Stimulated activated CD8-positive, alpha-beta memory T cell treated with anti-CD3 and anti-CD28 coated beads, Interleukin-2, amount 100 ng/mL, for 1 hour (primary cell): ENCODE results near the gene TAF1A.

Source experiments
- DNase-seq, 2 donors: peaks; one replicate each; pipeline ENCODE4 v3.0.0-alpha.2; 2020; ENCODE audit warnings: low read depth in 2 of 2

TAF1A gene

GRCh38 chr1:222596696-222597095 lies 7.0 kb upstream of the TAF1A start:
- DNase-seq, result no peak

DNA sequence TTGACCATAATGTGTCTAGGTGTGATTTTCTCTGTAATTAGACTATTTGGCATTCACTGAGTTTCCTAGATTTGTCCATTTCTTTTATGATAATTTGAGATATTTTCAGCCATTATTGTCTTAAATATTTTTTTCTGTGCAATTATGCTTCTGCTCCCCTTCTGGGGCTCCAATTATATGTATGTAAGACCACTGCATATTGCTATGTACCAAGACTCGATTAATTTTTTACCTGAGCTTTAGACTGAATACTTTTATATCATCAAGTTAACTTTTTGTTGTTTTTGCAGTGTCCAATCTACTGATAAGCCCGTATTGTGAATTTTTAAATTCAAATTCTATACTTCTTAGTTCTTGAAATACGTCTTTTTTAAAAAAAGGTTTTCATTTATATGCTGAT lies 5.1 kb upstream of the TAF1A start:
- no peak for DNase-seq

GRCh38 chr1:222592171-222592570 lies 2.4 kb upstream of the TAF1A start:
- DNase-seq, result no peak

GRCh38 chr1:222588135-222588534 lies 1.6 kb downstream of the TAF1A start:
- DNase-seq, result no peak

DNA sequence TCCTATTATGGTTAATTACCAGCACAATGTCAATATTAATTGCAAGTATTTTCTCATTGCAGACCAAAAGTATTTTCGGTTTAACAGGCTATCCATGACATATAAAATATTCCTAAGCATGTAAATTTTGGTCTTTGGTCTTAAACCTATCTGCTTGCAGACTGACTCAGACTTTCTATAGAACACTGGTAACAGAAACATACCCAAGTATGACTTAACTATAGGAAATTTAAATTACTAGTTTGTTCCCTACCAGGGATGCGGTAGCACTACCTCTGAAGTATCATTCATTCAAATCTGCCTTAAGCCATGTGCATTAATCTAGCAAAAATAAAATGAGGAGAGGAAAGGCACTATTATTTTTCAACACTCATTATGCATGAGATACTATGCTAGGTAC lies 2.9 kb downstream of the TAF1A start:
- no peak for DNase-seq

- no peak for DNase-seq
Observed at GRCh38 chr1:222583079-222583478, 6.7 kb downstream of the TAF1A start.

DNA sequence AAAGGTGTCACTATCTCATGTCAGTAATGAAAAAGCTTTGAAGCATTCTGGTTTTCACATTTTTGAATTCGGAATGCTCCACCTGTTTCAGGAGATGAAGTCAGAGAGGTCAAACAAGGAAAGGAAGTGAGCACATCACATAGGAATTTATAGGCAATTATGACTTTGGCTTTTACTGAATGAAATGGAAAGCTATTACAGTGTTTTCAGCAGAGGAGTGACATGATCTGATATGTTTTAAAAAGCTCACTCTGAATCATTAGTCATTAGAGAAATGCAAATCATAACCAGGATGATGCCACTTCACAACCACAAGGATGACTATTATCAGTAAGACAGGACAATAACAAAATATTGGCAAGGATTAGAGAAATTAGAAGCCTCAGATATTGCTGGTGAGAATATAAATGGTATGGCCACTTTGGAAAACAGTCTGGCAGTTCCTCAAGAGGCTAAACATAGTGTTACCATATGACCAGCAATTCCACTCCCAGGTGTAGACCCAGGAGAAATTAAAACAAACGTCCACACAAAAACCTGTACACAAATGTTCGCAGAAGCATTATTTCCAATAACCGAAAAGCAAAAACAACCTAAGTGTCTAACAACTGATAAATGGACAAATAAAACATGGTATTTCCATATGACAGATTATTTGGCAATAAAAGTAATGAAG lies 7.5 kb downstream of the TAF1A start:
- no peak for DNase-seq

DNA sequence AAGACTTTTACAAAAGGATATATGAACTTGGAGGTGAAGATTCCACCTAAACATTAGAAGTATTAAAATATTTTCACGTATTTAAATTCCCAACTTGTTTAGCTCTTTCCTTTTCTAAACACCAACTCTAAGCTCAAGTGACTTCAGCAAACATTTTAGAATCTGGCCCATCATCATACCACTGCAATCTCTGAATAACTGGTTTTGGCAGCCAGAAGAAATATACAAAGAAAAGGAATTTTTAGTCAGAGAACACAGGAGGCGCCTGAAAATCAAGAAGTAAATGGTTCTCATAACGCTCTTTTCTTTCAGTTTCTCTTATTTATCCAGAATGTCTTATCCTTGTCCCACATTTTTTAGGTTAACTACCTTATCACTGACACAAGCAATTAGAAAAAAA lies 10.4 kb downstream of the TAF1A start:
- no peak for DNase-seq

DNA sequence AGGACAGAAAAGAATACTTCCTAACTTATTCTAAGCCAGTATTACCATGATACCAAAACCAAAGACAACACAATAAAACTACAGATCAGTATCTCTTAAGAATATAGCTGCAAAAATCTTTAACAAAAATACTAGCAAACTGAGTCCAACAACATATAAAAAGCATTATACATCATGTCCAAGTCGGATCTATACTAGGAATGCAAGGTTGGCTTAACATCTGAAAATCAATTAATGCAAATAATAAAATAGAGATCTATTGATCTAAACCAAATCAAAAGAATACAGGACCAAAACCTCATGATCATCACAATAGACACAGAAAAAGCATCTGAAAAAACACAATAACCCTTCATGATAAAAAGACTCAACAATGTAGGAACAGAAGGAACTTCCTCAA lies 18.9 kb downstream of the TAF1A start:
- DNase-seq, result no peak

DNA sequence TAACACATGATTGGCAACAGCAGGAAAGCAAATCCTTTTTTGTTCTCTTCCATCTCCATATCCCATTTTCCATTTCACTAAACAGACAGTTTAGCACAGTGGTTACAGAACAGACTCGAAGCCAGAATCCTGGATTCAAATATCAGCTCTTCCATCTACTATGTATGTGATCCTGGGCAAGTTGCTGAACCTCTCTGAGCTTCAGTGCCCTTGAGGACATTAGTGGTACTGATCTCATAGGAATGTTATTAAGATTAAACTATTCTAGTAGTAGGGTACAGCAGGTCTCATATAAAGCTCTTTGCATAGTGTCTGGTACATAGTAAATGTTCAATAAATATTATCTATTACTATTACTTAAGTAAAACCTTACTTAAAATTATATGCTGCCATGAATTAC lies 28.1 kb downstream of the TAF1A start:
- DNase-seq, result no peak

- no peak for DNase-seq
Observed at GRCh38 chr1:222557574-222557973, 32.2 kb downstream of the TAF1A start.

DNA sequence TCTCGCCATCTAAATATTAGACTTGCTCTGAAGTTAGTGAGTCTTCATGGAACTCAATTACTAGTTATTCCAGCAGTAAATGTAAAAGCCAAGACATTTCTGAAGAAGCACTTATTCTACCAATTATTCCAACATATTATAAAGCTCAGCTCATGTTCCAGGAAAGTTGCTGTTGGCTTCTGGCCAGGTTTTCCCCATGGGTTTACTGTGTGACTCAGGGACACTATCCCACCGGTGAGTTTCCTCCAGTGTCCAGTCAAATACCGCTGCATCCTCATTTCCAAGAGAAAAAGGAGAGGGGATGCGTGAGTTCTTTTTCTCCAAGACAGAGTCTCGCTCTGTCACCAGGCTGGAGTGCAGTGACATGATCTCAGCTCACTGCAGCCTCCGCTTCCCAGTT lies 32.6 kb downstream of the TAF1A start:
- no peak for DNase-seq

GRCh38 chr1:222555992-222556615 lies 33.6 kb downstream of the TAF1A start:
- no peak for DNase-seq

DNA sequence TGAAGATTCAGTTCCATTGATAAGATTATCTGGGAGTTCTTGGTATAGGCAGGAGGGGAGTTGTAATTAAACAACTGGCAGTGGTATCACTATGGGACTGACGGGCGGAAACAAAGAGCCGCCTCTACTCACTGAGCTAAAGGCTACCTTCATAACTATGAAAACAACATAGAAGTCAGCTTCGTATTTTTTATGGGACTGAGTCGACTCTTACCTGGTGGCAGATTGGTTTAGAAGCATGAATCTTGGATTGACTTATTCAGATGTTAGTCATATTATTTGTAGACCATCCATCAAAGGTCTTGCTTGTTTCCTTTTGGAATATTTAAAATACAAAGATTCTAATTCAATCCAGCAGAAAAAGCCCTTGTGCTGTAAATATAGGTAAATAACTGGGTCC lies 35.6 kb downstream of the TAF1A start:
- DNase-seq, result no peak

- DNase-seq, result no peak
Observed at GRCh38 chr1:222552882-222553281, 36.9 kb downstream of the TAF1A start.

DNA sequence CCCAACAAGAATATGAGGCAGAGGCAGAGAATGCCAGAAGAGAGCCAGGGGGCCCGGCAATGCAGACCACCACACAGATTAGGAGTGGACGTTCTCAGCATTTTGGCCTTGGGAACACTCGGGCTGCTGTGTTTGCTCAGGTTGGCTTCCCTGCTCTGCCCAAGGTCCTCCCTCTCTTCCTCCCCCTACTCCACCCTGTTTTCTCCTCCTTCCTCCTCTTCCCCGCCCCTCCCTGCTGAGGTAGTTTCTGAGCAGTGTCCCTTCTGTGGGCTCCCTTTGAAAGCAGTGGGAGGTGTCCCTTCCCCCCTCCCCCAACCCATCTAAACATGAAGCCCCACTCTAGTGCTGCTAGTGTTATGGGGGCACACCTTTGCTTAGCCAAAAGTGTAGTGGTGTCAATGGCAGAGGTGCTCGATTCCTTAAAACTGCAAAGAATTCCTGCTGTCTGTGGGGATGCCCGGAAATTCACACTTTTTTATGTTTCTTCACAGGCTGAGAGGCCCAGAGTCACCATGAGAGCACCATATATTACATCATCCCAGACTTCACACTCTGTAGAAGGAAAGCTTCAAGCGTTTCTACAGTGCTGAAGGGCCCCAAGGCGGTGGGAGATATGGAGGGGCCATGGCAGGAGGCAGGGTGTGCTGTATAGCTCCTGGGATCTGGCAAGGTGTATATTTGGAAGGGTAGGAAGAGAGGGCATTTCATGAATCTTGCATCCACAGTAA lies 41.6 kb downstream of the TAF1A start, which contains the start of gene HHIPL2:
Gene HHIPL2, minus strand, starts transcription at position 161 of the 728 bp plus-strand sequence. Its CDS starts 60 bp downstream, at position 101.
- no peak for DNase-seq

- DNase-seq, result no peak
Observed at GRCh38 chr1:222547260-222547614, 42.5 kb downstream of the TAF1A start.

DNA sequence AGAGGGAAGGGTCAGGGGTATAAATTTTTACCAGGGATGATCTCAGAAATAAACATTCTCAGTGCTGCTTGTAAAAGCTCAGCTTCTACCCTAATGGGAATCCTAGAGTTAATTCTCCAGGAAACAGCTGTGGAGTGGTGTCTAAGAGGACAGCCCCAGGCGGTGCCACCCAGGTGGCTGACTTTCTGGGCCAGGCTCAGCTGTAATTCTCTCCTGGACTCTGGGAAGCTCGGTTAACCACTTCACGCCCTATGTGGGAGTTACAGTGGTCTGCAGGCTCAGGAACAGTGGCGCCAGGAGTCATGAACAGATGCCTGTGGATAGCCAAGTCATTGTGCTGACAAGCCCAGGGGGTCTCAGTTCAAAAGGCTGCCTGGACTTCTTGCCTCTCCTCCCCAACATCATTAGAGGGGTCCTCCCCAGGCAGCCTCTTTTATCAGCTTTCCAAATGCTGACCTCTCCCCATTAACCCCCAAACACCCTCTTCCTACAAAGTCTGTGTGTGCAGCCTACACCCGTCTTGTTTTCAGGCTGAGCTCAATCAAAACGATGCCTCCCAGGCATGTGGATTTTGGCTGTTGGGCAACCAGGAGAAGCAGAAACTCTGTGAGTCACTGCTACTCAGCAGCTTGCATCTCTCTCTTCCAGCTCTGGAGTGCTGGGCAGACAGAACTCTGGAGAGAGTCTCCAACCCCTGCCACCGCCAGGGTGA lies 43.0 kb downstream of the TAF1A start:
- no peak for DNase-seq

GRCh38 chr1:222546091-222546490 lies 43.6 kb downstream of the TAF1A start:
- no peak for DNase-seq

- DNase-seq, result no peak
Observed at GRCh38 chr1:222543817-222544216, 45.9 kb downstream of the TAF1A start.

- no peak for DNase-seq
Observed at GRCh38 chr1:222540598-222540995, 49.1 kb downstream of the TAF1A start.

GRCh38 chr1:222539951-222540597 lies 49.7 kb downstream of the TAF1A start:
- no peak for DNase-seq
